GM19468 (cell line): ENCODE measurements around the gene MEIS1.

ENCODE experiments used
- ATAC-seq: cut with Tn5 transposase; IDR thresholded peaks from one replicate; pipeline ENCODE4 v1.9.1; 2021; ENCODE audit warnings: mild to moderate bottlenecking, moderate library complexity, moderate number of reproducible peaks; ENCODE audit not compliant: unreplicated experiment; ENCODE audit errors: extremely low read depth

The MEIS1 gene

GRCh38 chr2:66528974-66529724 is 94.2 kb downstream of the MEIS1 start:
- ATAC-seq: no peak

- ATAC-seq: no peak
These were observed 95.7 kb downstream of the MEIS1 start for GRCh38 chr2:66530651-66531050.

GRCh38 chr2:66531155-66531554 is 96.2 kb downstream of the MEIS1 start:
- ATAC-seq: no peak

GRCh38 chr2:66531567-66531966 is 96.6 kb downstream of the MEIS1 start:
- no peak for ATAC-seq

GRCh38 chr2:66532972-66533868 is 98.3 kb downstream of the MEIS1 start:
- ATAC-seq: no peak

- ATAC-seq: no peak
These were observed 99.5 kb downstream of the MEIS1 start for GRCh38 chr2:66534461-66534860.

GRCh38 chr2:66535574-66536289 is 100.8 kb downstream of the MEIS1 start:
- no peak for ATAC-seq

- no peak for ATAC-seq
These were observed 101.4 kb downstream of the MEIS1 start for GRCh38 chr2:66536290-66536673.

GRCh38 chr2:66536997-66537396 is 102.1 kb downstream of the MEIS1 start:
- no peak for ATAC-seq

- no peak for ATAC-seq
These were observed 103.4 kb downstream of the MEIS1 start for GRCh38 chr2:66538291-66538690.

GRCh38 chr2:66539452-66539851 is 104.5 kb downstream of the MEIS1 start:
- no peak for ATAC-seq

GRCh38 chr2:66541646-66542045 is 106.7 kb downstream of the MEIS1 start:
- ATAC-seq: no peak

GRCh38 chr2:66543257-66543767 is 108.4 kb downstream of the MEIS1 start:
- ATAC-seq: no peak

- ATAC-seq: no peak
These were observed 109.3 kb downstream of the MEIS1 start for GRCh38 chr2:66544258-66544657.

- no peak for ATAC-seq
These were observed 110.3 kb downstream of the MEIS1 start for GRCh38 chr2:66545258-66545657.

- ATAC-seq: no peak
These were observed 112.2 kb downstream of the MEIS1 start for GRCh38 chr2:66547118-66547517.

GRCh38 chr2:66547887-66548286 is 113.0 kb downstream of the MEIS1 start:
- ATAC-seq: no peak

- no peak for ATAC-seq
These were observed 113.5 kb downstream of the MEIS1 start for GRCh38 chr2:66548422-66548821.

- ATAC-seq: no peak
These were observed 115.9 kb downstream of the MEIS1 start for GRCh38 chr2:66550826-66551225.

- ATAC-seq: no peak
These were observed 118.4 kb downstream of the MEIS1 start for GRCh38 chr2:66553370-66553769.

- ATAC-seq: no peak
These were observed 120.2 kb downstream of the MEIS1 start for GRCh38 chr2:66555091-66555490.
